ENCODE data around the gene LRRD1. TPM values are rescaled to one million over a fixed set of nuclear protein-coding genes. Genes with fewer than 3 reads are reported as not detected.
A peak's percentile ranks its signal among the peaks of the same experiment; 100 is the strongest.

LRRD1 gene
- total and polyA plus RNA-seq, 12 donors: 0.08 to 0.18 (median 0.12) TPM; not detected in 8

DNA sequence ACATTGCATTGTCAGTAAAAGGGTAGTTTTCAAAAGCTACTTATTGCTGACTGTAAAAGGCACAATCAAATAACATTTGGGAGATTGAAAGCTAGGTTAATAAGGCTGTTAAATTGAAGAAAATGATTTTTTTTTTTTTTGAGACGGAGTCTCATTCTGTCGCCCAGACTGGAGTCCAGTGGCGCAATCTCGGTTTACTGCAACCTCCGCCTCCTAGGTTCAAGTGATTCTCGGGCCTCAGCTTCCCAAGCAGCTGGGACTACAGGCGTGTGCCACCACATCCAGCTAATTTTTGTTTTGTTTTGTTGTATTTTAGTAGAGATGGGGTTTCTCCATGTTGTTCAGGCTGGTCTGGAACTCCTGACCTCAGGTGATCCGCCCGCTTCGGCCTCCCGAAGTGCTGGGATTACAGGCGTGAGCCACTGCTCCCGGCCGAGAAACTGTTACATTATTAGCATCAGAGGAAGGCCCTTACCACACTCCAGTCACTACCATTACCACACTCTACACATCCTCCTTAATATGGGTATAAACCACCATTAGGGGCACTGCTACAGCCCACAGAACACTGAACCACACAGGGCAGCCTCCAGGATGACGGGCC lies 45.7 kb downstream of the LRRD1 start:
- WGBS, 2 donors: 41 to 47% methylated on average over 15 of the region's 15 CpGs
- Histone ChIP-seq H3K9me3 (no peaks in the 10 kb centered on the region), H3K36me3 (peaks cover 0 to 32% (median 5%) of the 10 kb centered on the region in 9 donors), H3K4me3 (peak overlapping the region; percentile 77 to 99 (median 89)), H3K27ac (peak overlapping the region in 8 of 10 donors; percentile 93 to 99 (median 95)), H3K4me1 (peaks cover 0 to 26% (median 16%) of the 10 kb centered on the region in 9 donors), H3K27me3 (no peaks in the 10 kb centered on the region)
- no peak for TF ChIP-seq CTCF (IDR thresholded peaks at IDR 0.05)
- intact Hi-C loops (cut with DNase I): loop anchor here in 3 of 10 donors (5.0 to 10.0 kb wide), 2 partner anchors 82 to 314 kb away; partner anchors contain the start of gene GATAD1 (in 3 of the 3)
- ATAC-seq (peak in 7 of 8 donors; percentile 0 to 31 (median 2)), DNase-seq (no peak)

- peaks cover 0 to 44% (median 5%) of the 10 kb centered on the region in 9 donors for H3K36me3 ChIP-seq
- ATAC-seq (no peak), DNase-seq (no peak)
- no peaks in the 10 kb centered on the region for H3K27me3 ChIP-seq
- no peak for TF ChIP-seq CTCF (IDR thresholded peaks at IDR 0.05)
- 69 to 83% methylated on average over 4 of the region's 4 CpGs for WGBS, 2 donors
- H3K4me1 ChIP-seq: peaks cover 0 to 26% (median 16%) of the 10 kb centered on the region in 9 donors
- no peak overlapping the region for H3K4me3 ChIP-seq
- H3K9me3 ChIP-seq: no peaks in the 10 kb centered on the region
- intact Hi-C loops (cut with DNase I): loop anchor here in 3 of 10 donors (5.0 to 10.0 kb wide), 2 partner anchors 83 to 315 kb away; partner anchors contain the start of gene GATAD1 (in 3 of the 3)
- no peak overlapping the region for H3K27ac ChIP-seq
Measured at GRCh38 chr7:92131764-92132330, 47.1 kb downstream of the LRRD1 start.

GRCh38 chr7:92131093-92131492 lies 47.8 kb downstream of the LRRD1 start:
- no peak for TF ChIP-seq CTCF (IDR thresholded peaks at IDR 0.05)
- H3K27ac ChIP-seq: no peak overlapping the region
- peaks cover 0 to 52% (median 5%) of the 10 kb centered on the region in 9 donors for H3K36me3 ChIP-seq
- DNase-seq (no peak), ATAC-seq (no peak)
- peaks cover 0 to 26% (median 16%) of the 10 kb centered on the region in 9 donors for H3K4me1 ChIP-seq
- no peak overlapping the region for H3K4me3 ChIP-seq
- H3K9me3 ChIP-seq: no peaks in the 10 kb centered on the region
- intact Hi-C loops (cut with DNase I): loop anchor here in 3 of 10 donors (5.0 to 10.0 kb wide), 2 partner anchors 84 to 316 kb away; partner anchors contain the start of gene GATAD1 (in 3 of the 3)
- WGBS, 2 donors: 91 to 93% methylated on average over 5 of the region's 5 CpGs
- no peaks in the 10 kb centered on the region for H3K27me3 ChIP-seq

DNA sequence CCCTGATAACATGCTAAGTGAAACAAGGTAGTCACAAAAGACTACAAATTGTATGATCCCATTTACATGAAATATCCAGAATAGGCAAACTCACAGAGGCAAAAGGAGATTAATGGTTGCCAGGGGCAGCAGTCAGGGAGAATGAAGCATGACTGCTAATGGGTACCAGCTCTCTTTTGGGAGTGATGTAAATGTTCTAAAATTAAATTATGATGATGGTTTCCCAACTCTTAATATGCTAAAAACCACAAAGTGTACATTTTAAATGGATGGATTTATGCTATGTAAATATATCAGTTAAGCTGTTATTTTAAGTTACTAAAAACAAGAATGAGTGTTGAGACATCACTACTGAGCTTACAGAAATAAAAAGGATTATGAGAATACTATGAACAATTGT lies 57.3 kb downstream of the LRRD1 start:
- no peak for ATAC-seq
- Histone ChIP-seq H3K4me3 (no peak overlapping the region), H3K4me1 (no peaks in the 10 kb centered on the region), H3K36me3 (peaks cover 0 to 100% (median 40%) of the 10 kb centered on the region in 9 donors), H3K27me3 (no peaks in the 10 kb centered on the region), H3K27ac (no peak overlapping the region), H3K9me3 (peaks cover 0 to 15% (median 0%) of the 10 kb centered on the region in 11 donors)
- no peak for DNase-seq
- TF ChIP-seq CTCF (IDR thresholded peaks at IDR 0.05): no peak
- intact Hi-C loops (cut with DNase I): no loop called here

Measured in heart right ventricle (tissue), 16 donors.